ENCODE results near the gene SPOP. TPM values are rescaled to one million over a fixed set of nuclear protein-coding genes. Genes with fewer than 3 reads are reported as not detected.

Gene SPOP
- total and polyA plus RNA-seq, 9 of the 15 experiments (the other 6 are each of a cell fraction or from before 2014, with no cell fraction given), result 34.2 to 65.9 (median 39.7) TPM

DNA sequence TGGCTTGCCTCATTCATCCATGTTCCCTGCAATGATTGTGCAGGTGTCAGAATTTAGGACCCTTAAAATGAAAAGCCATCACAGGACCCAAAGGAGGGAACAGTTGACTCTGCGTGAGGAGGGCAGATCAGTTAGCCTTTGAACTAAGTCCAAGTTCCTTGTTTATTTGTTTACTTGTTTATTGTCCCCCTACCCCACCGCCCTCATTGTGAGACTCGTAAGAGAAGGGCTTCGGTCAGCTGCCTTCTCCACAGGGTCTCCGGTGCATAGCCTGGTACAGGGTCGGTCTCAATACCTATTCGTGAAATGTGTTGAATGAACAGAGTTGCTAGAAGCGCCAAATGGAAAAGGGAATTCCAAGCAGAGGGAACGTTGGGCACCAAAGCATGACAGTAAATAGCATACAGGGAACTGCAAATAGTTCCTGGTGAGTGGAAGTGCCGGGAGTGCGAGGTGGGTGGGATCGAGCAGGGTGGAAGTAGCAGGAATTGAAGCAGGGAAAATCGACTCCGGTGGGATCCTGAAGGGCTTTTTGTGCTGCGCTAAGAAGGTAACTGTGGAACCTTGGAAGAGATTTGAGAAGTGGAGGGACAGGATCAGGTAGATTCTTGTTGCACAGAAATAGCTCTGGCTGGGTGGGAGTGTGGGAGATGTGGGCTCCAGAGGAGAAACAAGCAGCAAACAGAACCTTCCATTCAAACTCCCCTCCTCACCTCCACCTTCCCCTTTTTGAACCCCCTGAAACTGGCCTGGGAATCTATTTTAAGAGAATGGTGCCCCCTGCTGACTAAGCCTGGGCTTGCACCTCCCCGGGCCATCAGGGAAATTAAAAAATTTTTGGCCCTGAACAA is 17.2 kb upstream of the SPOP start (continued):
- TF ChIP-seq CREB3 (tag; conservative IDR thresholded peaks at IDR 0.05; ENCODE audit: low read depth), result no peak
- no peak for TF ChIP-seq SMARCA5 (IDR thresholded peaks at IDR 0.05)

DNA sequence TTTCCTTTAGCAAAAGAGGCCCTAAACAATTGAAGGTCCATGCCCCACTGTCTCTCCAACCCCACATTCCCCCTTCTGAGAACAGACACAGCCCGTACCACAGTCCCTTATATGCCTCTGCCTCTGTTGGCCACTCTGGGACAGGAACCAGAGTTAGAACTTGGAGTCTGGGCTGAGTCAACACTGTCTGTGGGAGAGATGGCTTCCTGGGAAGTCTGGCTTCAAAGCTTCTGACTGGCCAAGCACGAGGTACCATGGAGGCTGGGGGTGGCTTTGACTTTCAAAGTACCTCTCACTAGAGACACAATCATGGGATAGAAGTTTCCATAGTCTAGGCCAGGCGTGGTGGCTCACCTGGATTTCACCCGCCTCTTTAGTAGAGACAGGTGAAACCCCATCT is 14.9 kb upstream of the SPOP start:
- ChIA-PET POLR2A (interaction anchor here (0.8 kb wide), 1 partner anchor 71 kb away, joined by 3 read pairs; no protein-coding TSS in a partner anchor), CTCF (ENCODE audit: low intra/inter-chr PET ratio) (interaction anchor here (0.6 to 8.1 kb wide), 3 partner anchors 117 to 234 kb away, joined by 3 to 167 read pairs (median 3); partner anchors contain the start of gene NXPH3)
- Histone ChIP-seq H4K20me1 (replicated peaks; ENCODE audit: control insufficient read depth, insufficient read depth, low read length) (no peaks in the 10 kb centered on the region; the same call in 1 of the 2 replicates), H3K79me2 (ENCODE audit: control insufficient read depth, insufficient read depth, low read length) (no peaks in the 10 kb centered on the region), H3K36me3 (ENCODE audit: control insufficient read depth, insufficient read depth, low read length) (no peaks in the 10 kb centered on the region), H3K9me3 (replicated peaks; ENCODE audit: control insufficient read depth, insufficient read depth, low read depth, low read length) (no peaks in the 10 kb centered on the region), H3K4me2 (ENCODE audit: insufficient read depth, low read length) (no peak overlapping the region), H3K27ac (ENCODE audit: extremely low read depth, low read depth, low read length) (no peak overlapping the region), H3K4me1 (replicated peaks in 1 of 2; ENCODE audit: control insufficient read depth in 2 of 2, insufficient read depth in 2 of 2, low read length in 2 of 2) (peaks cover 3 to 4% of the 10 kb centered on the region in 2 experiments; a peak in 1 of 5 replicates), H3K27me3 (ENCODE audit: control insufficient read depth in 2 of 2, insufficient read depth in 2 of 2, low read length in 2 of 2) (no peaks in the 10 kb centered on the region; a peak in 1 of 5 replicates), H3K9ac (ENCODE audit: insufficient read depth in 1 of 2, low read depth in 2 of 2, low read length in 2 of 2) (no peak overlapping the region), H3K9me1 (ENCODE audit: control insufficient read depth, insufficient read depth, low read length) (no peaks in the 10 kb centered on the region), H2AFZ (ENCODE audit: low read depth, low read length) (no peak overlapping the region), H3K4me3 (no peak overlapping the region)
- in situ Hi-C loops (cut with MboI), result no loop called here
- intact Hi-C loops (cut with micrococcal nuclease), result loop anchor here (10.0 kb wide), 1 partner anchor 278 kb away; the partner anchor contains the start of gene PHB1
- BruUV-seq (replicated peaks), result no TSS peak
- 45% methylated on average over 4 of the region's 4 CpGs for WGBS (ENCODE audit: insufficient coverage, low coverage, missing lambda C conversion rate)
- no peak for FAIRE-seq
- no peak for DNase-seq (ENCODE audit: extremely low read depth in 1 of 4, low spot score in 3 of 4)
- TF ChIP-seq ZNF778 (CRISPR knock-in tag; IDR thresholded peaks at IDR 0.05), result no peak
- TF ChIP-seq MEF2A (IDR thresholded peaks at IDR 0.05; ENCODE audit: control insufficient read depth, low read depth, low read length), result no peak
- no peak for TF ChIP-seq ETV5 (CRISPR knock-in tag; IDR thresholded peaks at IDR 0.05; ENCODE audit: low read depth)
- TF ChIP-seq HNRNPUL1 (IDR thresholded peaks at IDR 0.05; ENCODE audit: low read length), result no peak
- TF ChIP-seq, protein P1, sequence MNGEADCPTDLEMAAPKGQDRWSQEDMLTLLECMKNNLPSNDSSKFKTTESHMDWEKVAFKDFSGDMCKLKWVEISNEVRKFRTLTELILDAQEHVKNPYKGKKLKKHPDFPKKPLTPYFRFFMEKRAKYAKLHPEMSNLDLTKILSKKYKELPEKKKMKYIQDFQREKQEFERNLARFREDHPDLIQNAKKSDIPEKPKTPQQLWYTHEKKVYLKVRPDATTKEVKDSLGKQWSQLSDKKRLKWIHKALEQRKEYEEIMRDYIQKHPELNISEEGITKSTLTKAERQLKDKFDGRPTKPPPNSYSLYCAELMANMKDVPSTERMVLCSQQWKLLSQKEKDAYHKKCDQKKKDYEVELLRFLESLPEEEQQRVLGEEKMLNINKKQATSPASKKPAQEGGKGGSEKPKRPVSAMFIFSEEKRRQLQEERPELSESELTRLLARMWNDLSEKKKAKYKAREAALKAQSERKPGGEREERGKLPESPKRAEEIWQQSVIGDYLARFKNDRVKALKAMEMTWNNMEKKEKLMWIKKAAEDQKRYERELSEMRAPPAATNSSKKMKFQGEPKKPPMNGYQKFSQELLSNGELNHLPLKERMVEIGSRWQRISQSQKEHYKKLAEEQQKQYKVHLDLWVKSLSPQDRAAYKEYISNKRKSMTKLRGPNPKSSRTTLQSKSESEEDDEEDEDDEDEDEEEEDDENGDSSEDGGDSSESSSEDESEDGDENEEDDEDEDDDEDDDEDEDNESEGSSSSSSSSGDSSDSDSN (IDR thresholded peaks at IDR 0.05; ENCODE audit: borderline replicate concordance in 1 of 2, low read depth in 2 of 2, low read length in 2 of 2), result no peak
- TF ChIP-seq HNRNPL (IDR thresholded peaks at IDR 0.05; ENCODE audit: low read depth, low read length), result no peak
- ATAC-seq, result peak; percentile 20; the same call in 1 of the 3 replicates
